ENCODE measurements around the gene ROR1. TPM values are rescaled to one million over a fixed set of nuclear protein-coding genes. Genes with fewer than 3 reads are reported as not detected.

The ROR1 gene
- total RNA-seq, 5 donors from 2014 or later (not counting 1 experiment from before 2014, with no cell fraction given): 0.15 to 2.0 (median 0.33) TPM; not detected in 1

DNA sequence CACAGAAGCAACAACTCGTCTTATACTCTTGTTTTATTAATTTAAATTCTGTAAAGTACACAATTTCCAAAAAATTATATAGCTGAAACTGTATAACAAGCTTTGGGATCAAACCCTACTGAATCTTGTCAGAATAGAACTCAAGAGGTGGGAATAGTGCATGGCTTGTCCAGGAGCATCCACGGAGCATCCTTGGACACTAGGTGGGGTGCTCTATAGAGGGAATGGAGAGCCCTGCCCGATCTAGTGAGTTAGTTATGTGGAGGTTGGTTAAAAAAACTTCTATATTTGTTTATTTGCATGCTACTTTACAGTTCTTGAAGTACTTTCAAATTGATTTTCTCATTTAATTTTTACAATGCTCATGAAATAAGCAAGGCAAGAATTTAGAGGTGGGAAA, 28.3 kb downstream of the ROR1 start:
- H3K27ac ChIP-seq (ENCODE audit: low read length): no peak overlapping the region
- H3K27me3 Mint-ChIP-seq: peaks cover 3% of the 10 kb centered on the region in 2 donors
- H3K9me3 Mint-ChIP-seq: no peaks in the 10 kb centered on the region

DNA sequence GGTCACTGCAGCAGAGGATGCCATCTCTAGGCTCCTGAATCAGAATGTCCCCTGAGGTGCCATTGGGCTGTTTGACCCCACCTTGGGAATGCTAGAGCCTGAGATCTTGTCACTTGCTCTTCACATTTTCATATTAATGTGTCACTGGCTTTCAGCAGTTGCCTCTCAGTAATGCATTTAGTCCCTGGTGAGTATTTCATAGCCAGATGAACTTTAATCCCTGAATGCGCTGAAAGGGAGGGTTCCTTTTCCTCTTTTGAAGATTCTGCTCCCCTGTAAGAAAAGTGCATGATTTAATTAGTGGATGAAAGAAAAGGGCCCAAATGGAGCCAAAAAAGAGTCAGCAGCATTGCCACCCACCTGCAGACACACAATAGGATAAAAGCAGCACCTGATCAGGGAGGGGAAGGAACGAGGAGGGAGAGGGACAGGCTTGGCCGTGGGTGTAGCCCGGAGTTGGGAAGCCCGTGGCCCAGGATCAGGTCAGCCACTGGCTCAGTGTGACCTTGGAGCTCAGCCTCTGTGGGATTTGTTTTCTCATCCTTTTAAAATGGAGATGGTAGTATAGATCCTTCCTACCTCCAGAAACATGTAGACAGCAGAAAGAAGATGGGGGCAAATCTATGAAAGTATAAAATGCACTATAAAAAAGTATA, 31.1 kb downstream of the ROR1 start:
- no peaks in the 10 kb centered on the region for H3K9me3 ChIP-seq
- no peaks in the 10 kb centered on the region for H3K27me3 ChIP-seq (replicated peaks in 1 of 2; ENCODE audit: control insufficient read depth in 2 of 2, extremely low read depth in 1 of 2, insufficient read depth in 2 of 2, low read length in 1 of 2)
- H3K4me1 ChIP-seq (ENCODE audit: control insufficient read depth in 1 of 2, extremely low read depth in 1 of 2, insufficient read depth in 2 of 2, low read length in 2 of 2): no peaks in the 10 kb centered on the region
- ChIA-PET POLR2A (no interaction called here), CTCF (no interaction called here)
- Mint-ChIP-seq H3K27me3 (peaks cover 4 to 9% of the 10 kb centered on the region in 2 donors), H3K9me3 (peaks cover 0 to 3% (median 3%) of the 10 kb centered on the region in 3 donors), H3K4me3 (no peak overlapping the region), H3K36me3 (no peaks in the 10 kb centered on the region), H3K27ac (no peak overlapping the region), H3K4me1 (no peaks in the 10 kb centered on the region)
- no CpG with 5 or more reads among the region's 5 CpGs for WGBS (ENCODE audit: insufficient coverage)
- ATAC-seq (replicated peaks in 1 of 4): no peak
- H3K36me3 ChIP-seq (ENCODE audit: control insufficient read depth in 2 of 2, extremely low read depth in 1 of 2, insufficient read depth in 1 of 2, low read length in 1 of 2): no peaks in the 10 kb centered on the region
- DNase-seq: no peak
- H3K4me3 ChIP-seq (ENCODE audit: control insufficient read depth in 1 of 2, extremely low read depth in 1 of 2, low read length in 1 of 2): no peak overlapping the region
- H3K27ac ChIP-seq (ENCODE audit: low read length): no peak overlapping the region

More for the DNA sequence above, 28.3 kb downstream of the ROR1 start:
- Histone ChIP-seq H3K4me1 (ENCODE audit: control insufficient read depth in 1 of 2, extremely low read depth in 1 of 2, insufficient read depth in 2 of 2, low read length in 2 of 2) (no peaks in the 10 kb centered on the region), H3K36me3 (ENCODE audit: control insufficient read depth in 2 of 2, extremely low read depth in 1 of 2, insufficient read depth in 1 of 2, low read length in 1 of 2) (no peaks in the 10 kb centered on the region), H3K27me3 (replicated peaks in 1 of 2; ENCODE audit: control insufficient read depth in 2 of 2, extremely low read depth in 1 of 2, insufficient read depth in 2 of 2, low read length in 1 of 2) (no peaks in the 10 kb centered on the region), H3K9me3 (no peaks in the 10 kb centered on the region), H3K4me3 (ENCODE audit: control insufficient read depth in 1 of 2, extremely low read depth in 1 of 2, low read length in 1 of 2) (no peak overlapping the region)
- Mint-ChIP-seq H3K27ac (no peak overlapping the region), H3K36me3 (no peaks in the 10 kb centered on the region), H3K4me3 (no peak overlapping the region), H3K4me1 (no peaks in the 10 kb centered on the region)
- no peak for DNase-seq
- CTCF ChIA-PET: no interaction called here
- WGBS (ENCODE audit: insufficient coverage): no CpG with 5 or more reads among the region's 3 CpGs
- ATAC-seq (replicated peaks in 1 of 4): no peak
- POLR2A ChIA-PET: no interaction called here

DNA sequence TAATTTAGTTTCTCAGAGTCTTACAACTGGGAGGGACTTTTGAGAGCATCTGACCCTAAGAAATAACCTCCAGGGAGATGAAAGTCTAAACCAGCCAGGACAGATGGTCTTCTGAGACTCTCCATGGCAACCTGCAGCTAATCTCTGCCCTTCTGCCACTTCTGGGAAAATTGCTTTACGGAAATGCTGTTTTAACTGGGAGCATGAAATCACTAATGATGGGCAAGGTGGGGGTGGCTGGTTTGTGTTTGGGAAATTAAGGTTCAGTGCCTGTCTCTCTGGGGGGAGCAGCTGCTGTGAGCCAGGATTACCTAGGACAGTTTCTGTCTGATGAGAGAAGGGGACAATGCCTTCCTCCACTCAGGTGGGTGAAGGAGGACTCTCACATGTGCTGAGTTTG, 33.2 kb downstream of the ROR1 start:
- Mint-ChIP-seq H3K27ac (no peak overlapping the region), H3K4me1 (no peaks in the 10 kb centered on the region), H3K4me3 (no peak overlapping the region), H3K36me3 (no peaks in the 10 kb centered on the region), H3K9me3 (peaks cover 0 to 3% (median 3%) of the 10 kb centered on the region in 3 donors), H3K27me3 (peaks cover 4 to 9% of the 10 kb centered on the region in 2 donors)
- POLR2A ChIA-PET: no interaction called here
- WGBS (ENCODE audit: insufficient coverage): 100% methylated on average over 1 of the region's 1 CpG
- Histone ChIP-seq H3K27ac (ENCODE audit: low read length) (no peak overlapping the region), H3K4me1 (ENCODE audit: control insufficient read depth in 1 of 2, extremely low read depth in 1 of 2, insufficient read depth in 2 of 2, low read length in 2 of 2) (no peaks in the 10 kb centered on the region), H3K27me3 (replicated peaks in 1 of 2; ENCODE audit: control insufficient read depth in 2 of 2, extremely low read depth in 1 of 2, insufficient read depth in 2 of 2, low read length in 1 of 2) (no peaks in the 10 kb centered on the region), H3K9me3 (no peaks in the 10 kb centered on the region), H3K4me3 (ENCODE audit: control insufficient read depth in 1 of 2, extremely low read depth in 1 of 2, low read length in 1 of 2) (no peak overlapping the region), H3K36me3 (ENCODE audit: control insufficient read depth in 2 of 2, extremely low read depth in 1 of 2, insufficient read depth in 1 of 2, low read length in 1 of 2) (no peaks in the 10 kb centered on the region)
- ATAC-seq (replicated peaks in 1 of 4) (no peak), DNase-seq (no peak)
- CTCF ChIA-PET: no interaction called here

DNA sequence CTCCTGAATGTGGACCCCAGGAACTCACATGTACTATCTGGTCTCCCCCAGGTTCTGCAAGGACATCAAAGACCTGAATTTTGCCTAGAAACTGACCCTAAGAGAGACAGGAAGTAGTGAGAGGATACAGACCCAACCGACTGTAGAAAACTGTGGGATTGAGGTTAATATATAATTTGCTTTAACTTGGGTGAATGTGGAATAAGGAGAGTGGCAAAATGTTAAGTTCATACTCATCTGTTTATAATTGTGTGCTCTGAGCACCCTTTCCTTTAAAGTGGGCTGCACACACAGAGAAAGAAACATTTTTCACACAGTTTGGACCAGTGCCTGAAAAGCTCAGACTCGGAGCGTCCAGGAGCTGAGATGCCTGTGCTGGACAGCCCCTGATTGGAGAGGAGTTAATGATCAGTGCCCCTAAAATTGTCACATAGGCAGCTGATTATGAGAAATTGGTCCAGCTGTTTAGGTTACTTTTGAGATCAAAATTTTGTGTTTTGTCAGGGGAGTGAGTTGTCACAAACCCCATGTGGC, 37.2 kb downstream of the ROR1 start:
- H3K36me3 Mint-ChIP-seq: no peaks in the 10 kb centered on the region
- H3K4me1 Mint-ChIP-seq: no peaks in the 10 kb centered on the region
- POLR2A ChIA-PET: no interaction called here
- no peak overlapping the region for H3K4me3 Mint-ChIP-seq
- H3K27ac Mint-ChIP-seq: no peak overlapping the region
- H3K27me3 ChIP-seq (replicated peaks in 1 of 2; ENCODE audit: control insufficient read depth in 2 of 2, extremely low read depth in 1 of 2, insufficient read depth in 2 of 2, low read length in 1 of 2): no peaks in the 10 kb centered on the region
- peaks cover 0 to 3% (median 3%) of the 10 kb centered on the region in 3 donors for H3K9me3 Mint-ChIP-seq
- WGBS (ENCODE audit: insufficient coverage): 88% methylated on average over 2 of the region's 3 CpGs
- no peak for ATAC-seq (replicated peaks in 1 of 4)
- no peak overlapping the region for H3K27ac ChIP-seq (ENCODE audit: low read length)
- H3K36me3 ChIP-seq (ENCODE audit: control insufficient read depth in 2 of 2, extremely low read depth in 1 of 2, insufficient read depth in 1 of 2, low read length in 1 of 2): no peaks in the 10 kb centered on the region
- CTCF ChIA-PET: no interaction called here
- H3K9me3 ChIP-seq: no peaks in the 10 kb centered on the region
- no peak for DNase-seq
- H3K4me3 ChIP-seq (ENCODE audit: control insufficient read depth in 1 of 2, extremely low read depth in 1 of 2, low read length in 1 of 2): no peak overlapping the region
- peaks cover 1 to 7% of the 10 kb centered on the region in 2 donors for H3K27me3 Mint-ChIP-seq
- H3K4me1 ChIP-seq (ENCODE audit: control insufficient read depth in 1 of 2, extremely low read depth in 1 of 2, insufficient read depth in 2 of 2, low read length in 2 of 2): no peaks in the 10 kb centered on the region

DNA sequence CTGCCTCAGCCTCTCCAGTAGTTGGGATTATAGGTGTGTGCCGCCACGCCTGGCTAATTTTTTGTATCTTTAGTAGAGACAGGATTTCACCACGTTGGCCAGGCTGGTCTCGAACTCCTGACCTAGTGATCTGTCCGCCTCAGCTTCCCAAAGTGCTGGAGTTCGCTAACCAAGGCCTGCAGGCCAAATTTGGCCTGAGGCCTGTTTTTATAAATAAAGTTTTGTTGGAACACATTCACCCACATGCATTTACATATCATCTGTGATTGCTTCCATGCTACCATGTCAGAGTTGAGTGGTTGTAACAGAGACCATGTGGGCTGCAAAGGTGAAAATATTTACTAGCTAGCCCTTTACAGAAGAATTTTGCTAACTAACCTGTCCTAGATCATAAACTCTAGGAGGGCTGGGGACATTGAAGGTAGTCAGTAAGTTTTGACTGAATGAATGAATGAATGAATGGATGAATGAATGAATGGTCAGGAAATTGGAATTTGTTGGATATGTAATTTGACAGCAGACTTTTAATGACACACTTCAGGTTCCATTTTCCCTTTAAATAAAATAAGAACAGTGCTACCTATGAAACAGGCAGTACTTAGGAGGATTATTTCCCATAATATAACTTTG, 38.4 kb downstream of the ROR1 start:
- POLR2A ChIA-PET: interaction anchor here (0.5 to 0.8 kb wide), 3 partner anchors 611 to 1297 kb away, joined by 3 to 6 read pairs (median 4); no protein-coding TSS in a partner anchor

DNA sequence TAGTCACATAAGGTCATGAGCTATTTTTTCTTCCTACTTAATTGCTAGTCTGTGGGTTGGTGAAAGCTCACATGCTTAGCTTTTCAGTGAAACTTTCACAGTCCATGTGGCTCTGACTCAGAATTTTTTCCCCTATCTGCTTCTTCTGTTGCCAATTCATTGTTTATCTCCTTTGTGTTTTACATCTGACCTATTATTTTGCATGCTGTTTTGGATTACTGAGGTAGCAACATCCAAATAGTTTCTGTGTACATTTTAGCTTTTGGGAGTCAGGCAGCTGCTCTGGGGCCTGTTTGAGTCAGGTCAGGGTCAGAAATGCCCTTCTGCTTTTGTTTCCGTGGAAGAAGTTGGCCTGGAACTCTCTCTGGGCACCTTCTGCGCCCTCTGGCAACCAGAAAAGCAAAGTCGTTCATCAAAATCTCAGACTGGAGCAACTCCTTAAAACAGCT, 40.0 kb downstream of the ROR1 start:
- no peaks in the 10 kb centered on the region for H3K4me1 ChIP-seq (ENCODE audit: control insufficient read depth in 1 of 2, extremely low read depth in 1 of 2, insufficient read depth in 2 of 2, low read length in 2 of 2)
- H3K27me3 ChIP-seq (replicated peaks in 1 of 2; ENCODE audit: control insufficient read depth in 2 of 2, extremely low read depth in 1 of 2, insufficient read depth in 2 of 2, low read length in 1 of 2): no peaks in the 10 kb centered on the region
- ChIA-PET POLR2A (no interaction called here), CTCF (no interaction called here)
- 71% methylated on average over 3 of the region's 3 CpGs for WGBS (ENCODE audit: insufficient coverage)
- no peak overlapping the region for H3K27ac ChIP-seq (ENCODE audit: low read length)
- Mint-ChIP-seq H3K9me3 (peaks cover 0 to 7% (median 4%) of the 10 kb centered on the region in 3 donors), H3K4me3 (no peak overlapping the region), H3K4me1 (no peaks in the 10 kb centered on the region), H3K36me3 (no peaks in the 10 kb centered on the region), H3K27ac (no peak overlapping the region), H3K27me3 (peaks cover 7 to 16% of the 10 kb centered on the region in 2 donors)
- ATAC-seq (replicated peaks in 1 of 4) (no peak), DNase-seq (no peak)
- no peaks in the 10 kb centered on the region for H3K9me3 ChIP-seq
- no peaks in the 10 kb centered on the region for H3K36me3 ChIP-seq (ENCODE audit: control insufficient read depth in 2 of 2, extremely low read depth in 1 of 2, insufficient read depth in 1 of 2, low read length in 1 of 2)
- H3K4me3 ChIP-seq (ENCODE audit: control insufficient read depth in 1 of 2, extremely low read depth in 1 of 2, low read length in 1 of 2): no peak overlapping the region

More for the DNA sequence above, 38.4 kb downstream of the ROR1 start:
- H3K4me1 Mint-ChIP-seq: no peaks in the 10 kb centered on the region
- Histone ChIP-seq H3K9me3 (no peaks in the 10 kb centered on the region), H3K4me1 (ENCODE audit: control insufficient read depth in 1 of 2, extremely low read depth in 1 of 2, insufficient read depth in 2 of 2, low read length in 2 of 2) (no peaks in the 10 kb centered on the region), H3K36me3 (ENCODE audit: control insufficient read depth in 2 of 2, extremely low read depth in 1 of 2, insufficient read depth in 1 of 2, low read length in 1 of 2) (no peaks in the 10 kb centered on the region), H3K4me3 (ENCODE audit: control insufficient read depth in 1 of 2, extremely low read depth in 1 of 2, low read length in 1 of 2) (no peak overlapping the region), H3K27me3 (replicated peaks in 1 of 2; ENCODE audit: control insufficient read depth in 2 of 2, extremely low read depth in 1 of 2, insufficient read depth in 2 of 2, low read length in 1 of 2) (no peaks in the 10 kb centered on the region), H3K27ac (ENCODE audit: low read length) (no peak overlapping the region)
- CTCF ChIA-PET: no interaction called here
- no peaks in the 10 kb centered on the region for H3K36me3 Mint-ChIP-seq
- peaks cover 2 to 16% of the 10 kb centered on the region in 2 donors for H3K27me3 Mint-ChIP-seq
- DNase-seq: no peak
- peaks cover 0 to 9% (median 8%) of the 10 kb centered on the region in 3 donors for H3K9me3 Mint-ChIP-seq
- ATAC-seq (replicated peaks in 1 of 4): no peak
- no peak overlapping the region for H3K27ac Mint-ChIP-seq
- H3K4me3 Mint-ChIP-seq: no peak overlapping the region
- WGBS (ENCODE audit: insufficient coverage): 63% methylated on average over 3 of the region's 6 CpGs
